NCI-H2081 (cell line): ENCODE data around the gene MPST.
"Not testable (repeated sequence)": the region's sequence is repeated elsewhere in the genome, so short reads cannot be mapped to it uniquely, and the experiment has no call there.

Experiments used
- DNase-seq, 2 experiments: peaks; one replicate each; lab custom pipeline; 2025; lab: John Stamatoyannopoulos, UW

The MPST gene

DNA sequence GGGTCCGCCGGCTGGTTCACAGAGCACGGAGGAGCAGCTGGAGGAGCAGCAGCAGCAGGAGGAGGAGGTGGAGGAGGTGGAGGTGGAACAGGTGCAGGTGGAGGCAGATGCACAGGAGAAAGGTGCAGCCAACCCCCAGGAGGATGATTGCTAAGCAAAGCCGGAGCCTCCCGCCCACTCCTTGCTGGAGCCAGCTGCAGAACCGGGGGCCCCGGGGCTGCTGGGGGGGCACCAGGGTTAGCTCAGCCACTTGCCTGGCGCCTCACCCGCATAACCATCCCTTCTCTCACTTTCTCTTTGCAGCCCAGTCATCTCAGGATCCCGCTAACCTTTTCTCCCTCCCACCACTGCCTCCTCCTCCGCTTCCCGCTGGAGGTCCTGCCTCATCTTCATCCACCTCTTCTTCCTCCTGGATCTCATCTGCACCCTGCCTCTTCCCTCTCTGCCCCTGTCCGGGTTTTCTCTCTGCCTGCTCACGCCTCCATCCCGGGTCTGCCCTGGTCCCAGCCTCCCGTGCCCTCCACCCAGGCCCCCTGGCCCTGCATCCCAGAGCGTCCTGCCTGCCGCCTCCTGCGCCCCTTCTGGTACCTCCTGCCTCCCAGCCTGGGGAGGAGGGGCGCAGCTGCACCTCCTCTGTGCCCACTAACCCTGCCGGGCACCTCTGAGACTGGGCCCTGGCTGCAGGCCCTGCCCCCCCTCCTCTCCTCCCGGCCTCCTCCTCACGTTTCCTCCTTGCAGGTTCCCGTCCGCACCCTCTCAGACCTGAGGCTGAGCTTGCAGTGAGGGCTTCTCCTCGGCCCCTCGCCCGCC, 41.5 kb downstream of the MPST start:
- peak; percentile 23 to 53 for DNase-seq

DNA sequence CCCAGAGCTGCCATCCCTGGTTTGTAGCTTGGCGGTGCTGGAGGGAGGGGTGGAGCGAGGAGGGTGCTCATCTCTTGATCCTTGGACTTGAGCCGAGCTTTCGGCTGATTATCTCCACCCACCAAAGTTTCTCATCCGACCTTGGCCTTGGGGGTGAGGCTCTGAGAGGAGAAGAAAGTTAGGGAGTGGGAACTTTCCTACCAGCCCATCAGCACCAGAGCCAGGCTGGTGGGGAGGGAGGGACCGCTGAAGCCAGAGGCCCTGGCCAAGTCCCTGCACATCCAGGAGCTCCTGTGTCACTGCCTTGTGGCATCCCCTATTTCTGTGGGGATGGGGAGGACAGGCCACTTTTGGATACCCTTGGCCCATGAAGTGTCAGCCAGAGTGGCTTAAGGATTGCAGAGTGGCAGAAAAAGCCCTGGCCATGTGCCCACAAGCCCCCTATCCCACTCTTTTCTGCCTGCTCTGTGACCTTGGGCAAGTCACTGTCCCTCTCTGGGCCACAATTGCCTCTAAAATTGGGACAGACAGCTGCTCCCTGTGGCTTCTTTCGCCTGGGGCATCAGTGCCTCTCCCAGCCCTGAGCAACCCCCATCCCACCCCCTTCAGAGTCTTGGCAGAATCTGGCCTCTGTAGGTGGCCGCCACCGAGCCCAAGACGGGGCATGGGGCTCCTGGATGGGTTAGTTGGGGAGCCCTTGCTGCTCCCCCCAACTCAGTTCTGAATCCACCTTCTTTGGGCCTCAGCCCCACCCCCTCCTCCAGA, 42.3 kb downstream of the MPST start:
- DNase-seq = no peak

DNA sequence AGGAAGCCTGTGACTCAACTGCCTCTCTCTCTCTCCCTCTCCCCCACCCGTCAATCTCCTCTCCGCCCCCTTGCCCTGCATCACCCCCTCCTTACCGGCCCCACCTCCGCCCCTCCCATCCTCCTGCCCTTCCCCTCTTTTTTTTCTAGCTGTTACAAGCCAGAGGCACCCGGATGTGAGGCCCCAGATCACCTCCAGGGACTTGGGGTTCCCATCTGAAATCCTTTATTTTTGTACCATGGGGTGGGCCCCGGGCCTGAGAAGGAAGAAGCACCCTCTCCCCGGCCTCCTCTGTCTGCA, 42.8 kb downstream of the MPST start:
- DNase-seq = no peak

DNA sequence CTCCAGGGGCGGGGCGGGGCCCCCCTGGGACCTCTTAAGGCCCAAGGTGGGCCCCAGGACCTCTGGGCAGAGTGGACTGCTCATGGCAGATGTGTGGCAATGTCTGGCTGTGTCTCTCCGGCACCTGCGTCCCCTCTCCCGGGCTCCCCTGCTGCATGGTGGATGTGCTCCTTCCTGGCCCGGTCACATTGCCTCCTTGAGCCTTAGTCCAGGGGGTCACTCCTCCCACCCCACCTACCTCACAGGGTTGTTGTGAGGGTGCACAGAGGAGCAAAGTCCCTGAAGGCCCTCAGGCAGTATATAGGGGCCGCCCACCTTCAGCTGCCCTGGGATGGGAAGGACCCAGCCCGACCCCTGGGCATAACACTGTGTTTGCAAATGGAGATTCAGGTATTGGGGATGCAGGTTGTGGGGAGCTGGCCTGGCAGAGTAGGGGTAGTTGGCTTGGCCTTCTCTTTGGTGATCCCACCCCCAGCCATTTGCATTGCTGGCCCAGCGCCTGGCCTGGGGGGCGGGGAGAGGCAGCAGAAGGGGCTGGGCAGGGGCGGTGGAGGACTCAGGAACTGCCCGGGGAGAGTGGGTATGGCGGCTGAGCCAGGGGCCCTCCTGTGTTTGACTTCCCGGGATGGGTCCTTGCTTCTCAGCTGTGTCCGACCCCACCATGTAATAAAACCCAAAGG, 43.3 kb downstream of the MPST start:
- no peak for DNase-seq

- peak; percentile 61 to 76 for DNase-seq
Measured at GRCh38 chr22:37063431-37064420, 44.2 kb downstream of the MPST start.

DNA sequence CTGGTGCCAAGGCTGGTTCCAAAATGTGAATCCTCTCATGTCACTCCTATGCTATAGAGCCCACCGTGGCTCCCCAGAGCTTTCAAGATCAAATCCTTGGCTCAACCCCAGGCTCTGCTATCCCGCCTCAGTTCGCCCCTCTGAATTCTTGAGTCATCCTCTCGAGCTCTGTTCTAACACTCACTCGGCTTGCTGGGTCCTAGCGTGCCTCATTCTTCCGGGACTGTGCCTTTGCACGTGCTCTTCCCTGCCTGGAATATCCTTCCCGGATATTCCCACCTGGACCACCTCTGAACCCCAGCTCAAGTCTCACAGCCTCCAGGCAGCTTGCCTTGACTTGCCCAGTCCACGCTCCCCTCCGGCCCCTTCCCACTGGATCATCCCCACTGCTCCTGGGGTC, 45.0 kb downstream of the MPST start:
- DNase-seq = no peak

GRCh38 chr22:37065180-37065579, 45.6 kb downstream of the MPST start:
- no peak for DNase-seq

DNA sequence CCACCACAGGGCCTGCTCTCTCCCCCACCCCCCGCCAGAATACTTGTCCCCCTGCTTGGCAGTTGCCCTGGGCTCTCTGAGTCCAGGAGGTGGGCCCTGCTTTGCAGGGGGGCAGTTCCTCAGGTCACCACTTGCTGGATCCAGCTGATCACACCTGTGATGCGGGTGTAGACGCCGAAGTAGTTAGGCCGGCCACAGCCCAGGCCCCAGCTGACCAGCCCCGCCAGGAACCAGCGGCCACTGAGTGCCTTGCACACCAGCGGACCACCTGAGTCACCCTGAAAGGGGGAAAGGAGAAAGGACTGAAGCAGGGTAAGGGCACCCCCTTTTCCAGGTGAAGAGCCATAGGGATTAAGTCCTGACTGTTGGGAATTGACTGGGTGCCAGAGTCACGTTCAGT, 46.4 kb downstream of the MPST start:
- no peak for DNase-seq

GRCh38 chr22:37067428-37067827, 47.9 kb downstream of the MPST start:
- no peak for DNase-seq

DNA sequence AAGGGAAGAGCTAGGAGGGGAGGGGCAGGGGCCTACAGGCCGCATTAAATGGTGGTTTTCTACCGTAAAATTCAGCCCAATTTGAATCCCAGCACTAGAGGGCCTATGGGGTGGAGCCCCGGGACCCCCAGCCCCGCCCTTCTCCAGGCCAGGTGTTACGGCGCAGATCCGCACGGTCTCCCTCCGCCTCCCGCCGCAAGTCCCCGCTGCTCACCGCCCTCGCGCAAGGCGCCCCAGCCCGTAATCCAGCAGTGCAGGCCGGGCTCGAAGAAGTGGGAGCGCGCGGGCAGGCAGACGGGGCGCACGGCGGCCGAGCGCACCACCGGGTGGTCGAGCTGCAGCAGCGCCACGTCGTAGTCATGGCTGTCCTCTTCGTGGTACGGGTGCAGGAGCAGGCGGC, 49.3 kb downstream of the MPST start:
- DNase-seq = no peak

- no peak for DNase-seq
Measured at GRCh38 chr22:37069319-37069718, 49.8 kb downstream of the MPST start.

- no peak for DNase-seq
Measured at GRCh38 chr22:37069719-37070118, 50.2 kb downstream of the MPST start.

GRCh38 chr22:37070334-37070733, 50.8 kb downstream of the MPST start:
- DNase-seq = no peak

- no peak for DNase-seq
Measured at GRCh38 chr22:37070744-37071143, 51.2 kb downstream of the MPST start.

GRCh38 chr22:37071850-37072592, 52.5 kb downstream of the MPST start:
- not testable (repeated sequence) for DNase-seq

DNA sequence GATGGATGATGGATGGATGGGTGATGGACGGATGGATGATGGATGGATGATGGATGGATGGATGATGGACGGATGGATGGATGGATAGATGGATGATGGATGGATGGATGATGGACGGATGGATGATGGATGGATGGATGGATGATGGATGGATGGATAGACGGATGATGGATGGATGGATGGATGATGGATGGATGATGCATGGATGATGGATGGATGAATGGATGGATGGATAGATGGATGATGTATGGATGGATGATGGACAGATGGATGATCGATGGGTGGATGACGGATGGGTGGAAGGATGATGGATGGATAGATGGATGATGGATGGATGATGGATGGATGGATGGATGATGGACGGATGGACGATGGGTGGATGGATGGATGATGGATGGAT, 53.1 kb downstream of the MPST start:
- DNase-seq = no peak

GRCh38 chr22:37074537-37074936, 55.0 kb downstream of the MPST start:
- no peak for DNase-seq

GRCh38 chr22:37075046-37075445, 55.5 kb downstream of the MPST start:
- DNase-seq = no peak

DNA sequence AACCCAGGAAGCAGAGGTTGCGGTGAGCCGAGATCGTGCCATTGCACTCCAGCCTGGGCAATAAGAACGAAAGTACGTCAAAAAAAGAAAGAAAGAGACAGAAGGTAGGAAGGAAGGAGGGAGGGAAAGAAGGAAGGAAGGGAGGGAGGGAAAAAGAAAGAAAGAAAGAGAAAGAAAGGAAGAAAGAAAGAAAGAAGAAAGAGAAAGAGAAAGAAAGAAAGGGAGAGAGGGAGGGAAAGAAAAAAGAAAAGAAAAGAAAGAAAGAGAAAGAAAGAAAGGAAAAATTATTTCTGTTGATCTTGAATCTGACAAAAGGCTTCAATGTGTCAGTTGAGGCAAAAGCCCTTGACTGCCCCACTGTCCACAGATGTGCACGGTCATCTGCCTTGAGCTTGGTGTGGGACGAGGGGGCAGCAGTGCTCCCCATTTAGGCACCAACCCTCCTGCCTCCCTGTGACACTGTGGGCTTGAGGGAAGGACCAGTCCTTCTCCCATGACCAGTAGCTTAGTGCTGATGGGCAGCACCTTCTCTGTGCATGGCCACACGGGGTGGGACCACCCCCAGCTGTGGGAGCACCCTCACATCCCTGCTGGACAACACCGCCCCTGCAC, 56.4 kb downstream of the MPST start:
- DNase-seq = no peak

GRCh38 chr22:37077802-37078448, 58.4 kb downstream of the MPST start:
- DNase-seq = peak; percentile 4 to 6
